Measurements from ENCODE around the gene MTIF2.

GRCh38 chr2:55213822-55214221 lies 55.2 kb downstream of the MTIF2 start:
- no peak for TF ChIP-seq FOS (IDR thresholded peaks at IDR 0.05; ENCODE audit: borderline replicate concordance, insufficient read depth, low read length)
- no peak for TF ChIP-seq CTCF (IDR thresholded peaks at IDR 0.05; ENCODE audit: extremely low read depth in 1 of 2, insufficient read depth in 1 of 2, low read depth in 1 of 2, low read length in 2 of 2)
- no peak for TF ChIP-seq POLR2A (IDR thresholded peaks at IDR 0.05; ENCODE audit: low read depth, low read length)
- no peak for TF ChIP-seq MYC (IDR thresholded peaks at IDR 0.05; ENCODE audit: low read depth, low read length)
- no peak for TF ChIP-seq EZH2 (IDR thresholded peaks at IDR 0.05; ENCODE audit: borderline replicate concordance, low read depth, low read length, severe bottlenecking)
- TF ChIP-seq MAX (IDR thresholded peaks at IDR 0.05; ENCODE audit: insufficient read depth, insufficient read length): no peak
- TF ChIP-seq POLR2AphosphoS5 (IDR thresholded peaks at IDR 0.05; ENCODE audit: insufficient read depth, low read depth, low read length): no peak
- no peak for TF ChIP-seq JUN (IDR thresholded peaks at IDR 0.05; ENCODE audit: borderline replicate concordance, insufficient read depth, insufficient read length, low read depth)
- TF ChIP-seq GATA2 (IDR thresholded peaks at IDR 0.05; ENCODE audit: insufficient read depth, insufficient read length, low read depth, low read length): no peak
